Adrenal gland (tissue), 12 donors: ENCODE measurements around the gene PPP5C. TPM values are rescaled to one million over a fixed set of nuclear protein-coding genes. Genes with fewer than 3 reads are reported as not detected.
A peak's percentile ranks its signal among the peaks of the same experiment; 100 is the strongest.

Source experiments
- DNase-seq, 7 donors: peaks; one replicate each; pipeline ENCODE4 v3.0.0-alpha.2; 2019 to 2020
- H3K27ac ChIP-seq, 5 donors: fragments of 200-600 bp; sonication (generic) in 4 of 5; 1 replicate in 3 of 5; 2 replicates in 2 of 5; pipeline versions ENCODE4 v1.5.1 to v1.8.0; 2016 to 2020; ENCODE audit warnings: mild to moderate bottlenecking in 1 of 5
- H3K27me3 ChIP-seq: fragments of 200-600 bp; 2 replicates; pipeline ENCODE4 v1.8.0; 2021
- H3K36me3 ChIP-seq, 2 donors: fragments of 200-600 bp; replicated peaks in 1 of 2; 1 replicate in 1 of 2; 2 replicates in 1 of 2; pipeline versions ENCODE4 v1.5.1 to v1.8.0; 2018 to 2022
- H3K4me1 ChIP-seq, 2 donors: fragments of 200-600 bp; replicated peaks in 1 of 2; 1 replicate in 1 of 2; 2 replicates in 1 of 2; pipeline versions ENCODE4 v1.5.1 to v1.8.0; 2018 to 2021
- H3K4me3 ChIP-seq, 4 donors: fragments of 200-600 bp; sonication (generic) in 3 of 4; one replicate each; pipeline ENCODE4 v1.5.1; 2016 to 2018
- H3K9me3 ChIP-seq, 3 donors: fragments of 200-600 bp; sonication (generic) in 1 of 3; replicated peaks in 1 of 3; 1 replicate in 2 of 3; 2 replicates in 1 of 3; pipeline versions ENCODE4 v1.5.1 to v1.8.0; 2016 to 2021
- CTCF ChIP-seq, 6 experiments: fragments of 450-650 bp in 4 of 6; fragments of 200-600 bp in 2 of 6; sonication (generic) in 1 of 6; IDR thresholded peaks; 1 replicate in 5 of 6; 2 replicates in 1 of 6; pipeline versions ENCODE4 v1.5.1 to v1.8.0; 2016 to 2021; ENCODE audit warnings: antibody characterized with exemption in 6 of 6, mild to moderate bottlenecking in 2 of 6, moderate library complexity in 1 of 6
- POLR2A ChIP-seq, 2 donors: fragments of 450-650 bp; IDR thresholded peaks; one replicate each; pipeline ENCODE4 v1.6.1; 2017; ENCODE audit warnings: antibody characterized with exemption in 2 of 2, mild to moderate bottlenecking in 2 of 2, moderate library complexity in 1 of 2
- WGBS, 4 donors: extraction: QIAGEN DNeasy Blood & Tissue Kit in 2 of 4; methylation state at CpG; one replicate each; pipeline versions ENCODE4 v1.1.5 to v1.1.7; 2013 to 2017; 5-methylcytosine and 5-hydroxymethylcytosine counted together
- intact Hi-C, 2 donors: fragments of 100-400 bp; cut with DNase I; formaldehyde crosslinking; loops; one replicate each; pipeline versions ENCODE4 v1.14.1 to v1.15.0; 2022 to 2023
- polyA plus RNA-seq, 3 donors: library from polyadenylated mRNA; stranded (reverse); fragments of 200-250 nt in 2 of 3; fragments of 350-450 nt in 1 of 3; fragmentation: Illumina TruSeq in 1 of 3; extraction: RNeasy Lipid Tissue Mini Kit (QIAGEN cat#74804) in 1 of 3; gene quantifications; one replicate each; pipeline ENCODE4 v1.2.3, GENCODE V29; 2013 to 2014
- total RNA-seq, 9 donors: library from RNA; depleted of rRNA in 4 of 9; stranded (reverse); fragments of >200 nt in 4 of 9; fragments of 120-200 nt in 1 of 9; fragmentation: NEBNext Ultra II Directional in 1 of 9; extraction: Animal tissue kit (Norgen Biotek cat#: 25700) in 1 of 9; gene quantifications; one replicate each; pipeline versions ENCODE4 v1.1.0 to v1.2.4, GENCODE V29; 2013 to 2023
- donor health status: healthy with polysubstance abuse.
- donor health status: Bipolar disorder and iron deficiency.
- donor health status: DM: yes; HTN: yes; CAD: no.
- donor health status: DM: no; HTN: no; CAD: no.
- donor health status: DM: no; HTN: no; CAD: no.
- donor health status: DM: yes; HTN: yes; CAD: no.

PPP5C gene
- total and polyA plus RNA-seq, 12 donors = 42.3 to 135 (median 75.1) TPM

GRCh38 chr19:46371371-46371901 is 24.5 kb downstream of the PPP5C start:
- WGBS, 4 donors = 67 to 94% (median 70%) methylated on average over 2 to 10 of the region's 10 CpGs
- Histone ChIP-seq H3K27ac (peak overlapping the region in 2 of 5 donors; percentile 3 to 47), H3K4me3 (no peak overlapping the region), H3K27me3 (no peaks in the 10 kb centered on the region), H3K4me1 (peaks cover 12 to 30% of the 10 kb centered on the region in 2 donors), H3K9me3 (no peaks in the 10 kb centered on the region), H3K36me3 (peaks cover 0 to 13% of the 10 kb centered on the region in 2 donors)
- intact Hi-C loops = loop anchor here in 1 of 2 donors (10.0 kb wide), 1 partner anchor 87 kb away; no protein-coding TSS in a partner anchor
- no peak for TF ChIP-seq CTCF (IDR thresholded peaks at IDR 0.05)
- no peak for TF ChIP-seq POLR2A (IDR thresholded peaks at IDR 0.05)
- DNase-seq = peak in 4 of 7 donors; percentile 26 to 54 (median 30)

GRCh38 chr19:46372901-46373490 is 26.1 kb downstream of the PPP5C start:
- intact Hi-C loops = loop anchor here in 1 of 2 donors (10.0 kb wide), 1 partner anchor 88 kb away; no protein-coding TSS in a partner anchor
- TF ChIP-seq POLR2A (IDR thresholded peaks at IDR 0.05) = no peak
- TF ChIP-seq CTCF (IDR thresholded peaks at IDR 0.05) = peak in 4 of 6 experiments; percentile 17 to 28 (median 20)
- Histone ChIP-seq H3K27ac (peak overlapping the region in 3 of 5 donors; percentile 29 to 75 (median 65)), H3K27me3 (no peaks in the 10 kb centered on the region), H3K9me3 (no peaks in the 10 kb centered on the region), H3K36me3 (peaks cover 0 to 27% of the 10 kb centered on the region in 2 donors), H3K4me1 (peaks cover 12 to 35% of the 10 kb centered on the region in 2 donors), H3K4me3 (no peak overlapping the region)
- peak in 5 of 7 donors; percentile 40 to 60 (median 55) for DNase-seq
- 58 to 69% (median 60%) methylated on average over 7 to 11 of the region's 11 CpGs for WGBS, 4 donors

GRCh38 chr19:46373491-46374359 is 26.8 kb downstream of the PPP5C start:
- Histone ChIP-seq H3K9me3 (no peaks in the 10 kb centered on the region), H3K27ac (peak overlapping the region in 3 of 5 donors; percentile 29 to 75 (median 65)), H3K4me1 (peaks cover 12 to 42% of the 10 kb centered on the region in 2 donors), H3K36me3 (peaks cover 0 to 29% of the 10 kb centered on the region in 2 donors), H3K27me3 (no peaks in the 10 kb centered on the region), H3K4me3 (no peak overlapping the region)
- DNase-seq = peak in 6 of 7 donors; percentile 49 to 78 (median 72)
- intact Hi-C loops = loop anchor here in 1 of 2 donors (10.0 kb wide), 1 partner anchor 89 kb away; no protein-coding TSS in a partner anchor
- 58 to 78% (median 68%) methylated on average over 6 to 17 of the region's 17 CpGs for WGBS, 4 donors
- TF ChIP-seq POLR2A (IDR thresholded peaks at IDR 0.05) (no peak), CTCF (IDR thresholded peaks at IDR 0.05) (no peak)
